ENCODE data around the gene PDXK. TPM values are rescaled to one million over a fixed set of nuclear protein-coding genes. Genes with fewer than 3 reads are reported as not detected.

PDXK gene
- total RNA-seq, 1 donor, result 69.4 TPM

- DNase-seq (ENCODE audit: low read depth), result no peak
- TF ChIP-seq CTCF (IDR thresholded peaks at IDR 0.05; ENCODE audit: insufficient read depth, low read length), result no peak
- no peak overlapping the region for H3K4me3 ChIP-seq (ENCODE audit: low read depth, low read length)
Measured at GRCh38 chr21:43745772-43746517, 27.0 kb downstream of the PDXK start.

- H3K4me3 ChIP-seq (ENCODE audit: low read depth, low read length), result no peak overlapping the region
- no peak for TF ChIP-seq CTCF (IDR thresholded peaks at IDR 0.05; ENCODE audit: insufficient read depth, low read length)
- DNase-seq (ENCODE audit: low read depth), result no peak
Measured at GRCh38 chr21:43748622-43749021, 29.7 kb downstream of the PDXK start.

- no peak for DNase-seq (ENCODE audit: low read depth)
- no peak for TF ChIP-seq CTCF (IDR thresholded peaks at IDR 0.05; ENCODE audit: insufficient read depth, low read length)
- H3K4me3 ChIP-seq (ENCODE audit: low read depth, low read length), result no peak overlapping the region
Measured at GRCh38 chr21:43749651-43750262, 30.8 kb downstream of the PDXK start.

- no peak overlapping the region for H3K4me3 ChIP-seq (ENCODE audit: low read depth, low read length)
- DNase-seq (ENCODE audit: low read depth), result no peak
- no peak for TF ChIP-seq CTCF (IDR thresholded peaks at IDR 0.05; ENCODE audit: insufficient read depth, low read length)
Measured at GRCh38 chr21:43750339-43751033, 31.6 kb downstream of the PDXK start.

- TF ChIP-seq CTCF (IDR thresholded peaks at IDR 0.05; ENCODE audit: insufficient read depth, low read length), result no peak
- H3K4me3 ChIP-seq (ENCODE audit: low read depth, low read length), result no peak overlapping the region
- no peak for DNase-seq (ENCODE audit: low read depth)
Measured at GRCh38 chr21:43751955-43752591, 33.1 kb downstream of the PDXK start.

GRCh38 chr21:43752758-43753438, 34.0 kb downstream of the PDXK start:
- no peak overlapping the region for H3K4me3 ChIP-seq (ENCODE audit: low read depth, low read length)
- DNase-seq (ENCODE audit: low read depth), result no peak
- TF ChIP-seq CTCF (IDR thresholded peaks at IDR 0.05; ENCODE audit: insufficient read depth, low read length), result no peak
